GM21529 (cell line): ENCODE measurements around the gene OGFRL1.
"Not testable (repeated sequence)": the region's sequence is repeated elsewhere in the genome, so short reads cannot be mapped to it uniquely, and the experiment has no call there.

ENCODE experiments used
- ATAC-seq: cut with Tn5 transposase; IDR thresholded peaks from one replicate; pipeline ENCODE4 v1.9.1; 2021; ENCODE audit not compliant: unreplicated experiment

OGFRL1 gene

DNA sequence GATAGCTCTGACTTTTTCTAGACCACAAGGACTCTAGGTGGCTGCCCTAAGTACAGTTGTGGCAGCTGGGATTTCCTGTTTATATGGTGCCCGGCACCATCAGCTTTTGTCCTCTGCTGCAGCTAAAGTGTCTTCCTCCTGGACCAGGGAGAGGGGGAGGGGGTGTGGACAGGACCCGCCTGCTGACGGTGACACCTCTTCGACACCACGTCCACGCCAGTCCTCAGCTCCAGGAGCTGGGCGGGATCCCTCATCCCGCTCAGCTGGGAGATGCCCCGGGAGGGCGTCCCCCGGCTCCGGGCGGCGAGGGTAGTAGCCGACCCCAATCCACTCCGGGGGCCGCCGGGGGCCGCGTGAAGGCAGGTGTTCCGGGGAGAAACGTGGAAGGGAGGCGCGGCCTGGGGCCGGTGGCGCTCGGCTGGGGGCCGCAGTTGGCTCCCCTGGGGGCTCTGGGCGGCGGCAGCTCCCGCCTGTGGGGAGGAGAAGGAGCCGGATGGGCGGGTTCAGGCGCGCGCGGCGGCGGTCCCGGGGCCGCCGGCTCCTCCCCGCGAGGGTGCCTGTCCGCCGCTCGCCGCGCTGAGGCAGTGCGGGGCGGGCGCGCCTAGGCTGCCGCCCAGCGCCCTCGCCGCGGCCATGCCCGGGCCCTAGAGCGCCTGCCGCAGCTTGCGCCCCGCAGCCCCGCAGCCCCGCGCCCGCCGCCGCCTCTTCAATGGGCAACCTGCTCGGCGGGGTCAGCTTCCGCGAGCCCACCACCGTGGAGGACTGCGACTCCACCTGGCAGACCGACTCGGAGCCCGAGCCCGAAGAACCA lies at the start of gene OGFRL1:
Gene OGFRL1 (plus strand): TSS at position 584 of the 811 bp plus-strand sequence. CDS start 126 bp downstream, at position 710.
- ATAC-seq = peak; percentile 84

DNA sequence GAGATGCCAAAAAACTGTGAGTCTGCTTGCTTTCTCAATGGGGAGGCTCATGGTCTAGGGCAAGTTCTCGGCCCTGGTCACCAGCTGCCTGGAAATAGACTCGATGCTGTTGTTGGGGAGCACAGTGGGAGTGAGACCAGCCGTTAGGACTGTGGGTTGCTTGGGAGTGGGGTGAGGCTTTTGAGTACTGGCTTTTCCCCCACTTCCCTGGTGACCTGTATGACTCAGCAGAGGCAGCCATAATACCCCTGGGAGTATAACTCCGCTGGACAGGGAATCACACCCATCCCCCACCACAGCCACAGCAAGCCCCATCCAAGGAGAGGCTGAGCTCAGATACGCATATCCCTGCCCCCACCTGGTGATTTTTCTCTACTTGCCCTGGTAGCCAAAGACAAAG lies 48.9 kb upstream of the OGFRL1 start:
- ATAC-seq = no peak

DNA sequence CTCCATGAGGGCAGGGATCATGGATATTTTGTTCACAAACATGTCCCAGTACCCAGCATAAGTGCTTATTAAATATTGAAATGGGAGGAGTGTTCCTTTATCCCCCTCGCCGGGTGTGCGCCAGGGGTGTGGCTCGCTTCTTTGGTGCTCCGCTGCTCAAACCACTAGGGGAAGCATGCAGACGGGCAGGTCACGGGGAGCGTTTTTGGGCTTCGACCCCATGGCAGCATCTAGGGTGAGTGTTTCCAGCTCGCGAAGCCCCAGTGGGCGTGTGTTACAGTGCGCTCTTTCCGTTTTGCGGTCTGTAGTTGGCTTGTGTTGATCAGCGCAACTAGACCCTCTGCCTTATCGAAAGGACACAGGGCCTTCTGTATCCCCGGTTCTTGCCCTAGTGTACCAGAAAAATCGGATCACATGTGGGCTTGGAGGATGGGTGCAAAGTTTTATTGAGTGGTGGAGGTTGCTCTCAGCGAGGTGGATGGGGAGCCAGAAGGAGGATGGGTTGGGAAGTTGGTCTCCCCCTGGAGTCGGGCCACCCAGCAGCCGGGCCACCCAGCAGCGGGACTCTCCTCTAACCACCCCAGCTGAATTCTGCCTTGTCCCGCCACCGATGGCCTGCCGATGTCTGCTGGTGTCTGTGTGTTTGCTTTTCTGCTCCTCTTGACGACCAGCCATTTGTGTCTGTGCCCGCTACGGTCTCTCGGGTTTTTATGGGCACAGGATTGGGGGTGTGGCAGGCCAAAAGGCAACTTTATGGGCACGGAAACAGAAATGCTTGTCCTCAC lies 43.2 kb upstream of the OGFRL1 start:
- no peak for ATAC-seq

DNA sequence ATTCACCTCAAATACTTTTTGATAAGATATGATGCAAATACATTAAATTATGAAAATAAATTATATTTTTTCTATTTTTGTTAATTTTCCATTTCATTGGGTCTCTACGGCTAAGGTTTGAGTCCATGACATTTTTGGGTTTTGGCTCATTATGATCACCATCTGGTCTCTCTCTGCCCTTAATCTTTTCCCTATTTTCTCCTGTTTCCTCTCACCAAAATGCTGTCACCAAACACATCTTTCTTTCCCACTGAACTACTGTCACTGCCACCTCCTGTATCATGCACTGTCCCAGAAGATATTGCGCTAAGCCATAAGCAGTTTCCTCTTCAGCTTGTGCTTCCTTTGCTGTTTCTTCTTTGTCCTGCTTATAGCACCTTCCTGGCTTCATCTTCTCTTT lies 42.0 kb upstream of the OGFRL1 start:
- ATAC-seq = no peak

- ATAC-seq = peak; percentile 83
Measured at GRCh38 chr6:71248306-71248765, 40.3 kb upstream of the OGFRL1 start.

GRCh38 chr6:71248878-71249544 lies 39.6 kb upstream of the OGFRL1 start:
- no peak for ATAC-seq

GRCh38 chr6:71250099-71250602 lies 38.5 kb upstream of the OGFRL1 start:
- no peak for ATAC-seq

DNA sequence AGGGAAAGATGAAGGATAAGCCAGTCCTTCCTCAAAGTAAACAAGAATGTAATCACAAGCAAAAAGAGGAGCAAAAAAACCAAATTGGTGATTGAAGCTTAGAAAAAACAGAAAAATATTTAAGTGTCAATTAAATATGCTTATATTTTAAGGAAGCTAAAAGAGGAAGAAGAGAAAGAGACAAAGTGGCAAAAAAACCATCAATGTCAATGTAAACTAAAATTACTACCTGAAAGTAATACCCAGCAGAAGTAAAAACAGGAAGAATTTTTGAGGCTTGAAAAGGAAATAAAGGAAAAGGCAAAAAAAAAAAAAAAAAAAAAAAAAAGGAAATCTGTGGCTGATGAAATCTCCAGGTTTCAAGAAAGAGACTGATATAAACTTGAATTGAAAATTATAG lies 36.2 kb upstream of the OGFRL1 start:
- ATAC-seq = no peak

DNA sequence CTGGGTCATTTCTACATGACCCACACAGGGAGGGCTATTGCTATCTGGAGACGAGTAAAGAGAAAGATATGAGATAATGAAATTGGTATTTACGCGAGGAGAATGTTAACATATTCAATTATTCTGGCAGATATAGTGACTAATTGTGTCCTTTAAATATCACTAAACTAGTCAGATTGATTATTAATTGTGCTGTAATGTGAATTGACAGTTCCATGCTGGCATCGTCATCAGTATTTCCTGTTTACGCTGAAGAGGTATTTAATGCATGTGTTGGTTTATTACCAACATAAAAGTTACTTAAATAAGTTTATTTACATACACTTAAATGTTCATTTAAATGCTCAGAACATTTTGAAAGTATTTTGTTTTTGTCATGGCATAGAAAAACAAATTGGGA lies 35.7 kb upstream of the OGFRL1 start:
- ATAC-seq = no peak

- ATAC-seq = no peak
Measured at GRCh38 chr6:71254323-71254722, 34.3 kb upstream of the OGFRL1 start.

DNA sequence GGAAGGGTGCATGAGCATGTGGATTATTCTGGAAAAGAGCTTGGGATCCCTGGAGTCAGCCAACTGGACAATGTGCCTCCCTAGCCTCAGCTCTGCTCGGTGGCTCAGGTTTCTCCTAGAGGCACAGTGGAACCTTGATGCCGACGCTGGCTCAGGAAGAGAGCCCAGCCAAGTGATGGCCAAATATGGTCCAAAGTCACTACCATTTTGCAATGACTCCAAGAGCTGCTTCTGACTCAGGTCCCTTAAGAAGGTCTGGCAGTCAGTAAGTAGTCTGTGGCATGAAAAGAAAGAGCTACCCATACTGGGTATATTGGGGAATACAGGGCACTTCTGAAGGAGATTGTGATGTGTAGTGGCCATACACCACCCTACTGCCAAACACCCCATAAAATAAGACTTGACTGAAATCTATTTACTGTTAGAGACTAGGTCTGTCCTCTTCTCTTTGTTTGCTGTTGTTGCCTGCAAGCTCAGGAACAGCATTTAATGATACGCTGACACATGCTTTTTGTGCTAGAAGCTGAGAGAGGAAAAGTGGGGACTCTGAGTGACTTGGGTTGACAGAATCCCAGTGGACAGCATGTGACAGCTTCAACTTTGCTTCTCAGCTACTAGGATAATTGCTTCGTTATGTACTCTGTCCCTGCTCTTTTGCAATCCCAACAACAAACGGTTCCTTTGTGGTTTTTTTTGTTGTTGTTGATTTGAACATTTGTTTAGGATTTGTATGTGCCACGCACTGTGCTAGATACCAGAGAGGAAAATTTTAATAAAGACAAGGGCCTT lies 30.3 kb upstream of the OGFRL1 start:
- ATAC-seq = no peak

GRCh38 chr6:71259888-71260604 lies 28.6 kb upstream of the OGFRL1 start:
- no peak for ATAC-seq

DNA sequence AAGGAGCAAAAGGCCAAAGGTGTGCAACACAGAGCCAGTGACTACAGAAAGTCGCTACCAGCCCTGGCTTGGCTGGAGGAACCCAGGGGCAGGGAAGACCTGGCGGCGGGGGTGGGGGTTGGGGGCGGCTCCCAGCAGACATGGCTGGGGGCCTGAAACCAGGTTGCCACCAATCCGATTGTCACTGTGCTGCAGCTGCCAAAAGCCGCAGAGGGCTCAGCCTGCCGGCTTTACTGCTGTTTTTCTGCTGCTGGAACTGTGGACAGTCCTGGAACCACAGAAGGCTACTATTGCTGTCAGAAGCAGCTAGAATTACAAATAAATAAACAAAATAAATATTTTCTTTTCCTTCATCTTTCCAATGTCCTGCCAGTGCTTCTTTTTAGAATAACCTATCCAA lies 25.7 kb upstream of the OGFRL1 start:
- ATAC-seq = no peak

- ATAC-seq = not testable (repeated sequence)
Measured at GRCh38 chr6:71266392-71266791, 22.2 kb upstream of the OGFRL1 start.

DNA sequence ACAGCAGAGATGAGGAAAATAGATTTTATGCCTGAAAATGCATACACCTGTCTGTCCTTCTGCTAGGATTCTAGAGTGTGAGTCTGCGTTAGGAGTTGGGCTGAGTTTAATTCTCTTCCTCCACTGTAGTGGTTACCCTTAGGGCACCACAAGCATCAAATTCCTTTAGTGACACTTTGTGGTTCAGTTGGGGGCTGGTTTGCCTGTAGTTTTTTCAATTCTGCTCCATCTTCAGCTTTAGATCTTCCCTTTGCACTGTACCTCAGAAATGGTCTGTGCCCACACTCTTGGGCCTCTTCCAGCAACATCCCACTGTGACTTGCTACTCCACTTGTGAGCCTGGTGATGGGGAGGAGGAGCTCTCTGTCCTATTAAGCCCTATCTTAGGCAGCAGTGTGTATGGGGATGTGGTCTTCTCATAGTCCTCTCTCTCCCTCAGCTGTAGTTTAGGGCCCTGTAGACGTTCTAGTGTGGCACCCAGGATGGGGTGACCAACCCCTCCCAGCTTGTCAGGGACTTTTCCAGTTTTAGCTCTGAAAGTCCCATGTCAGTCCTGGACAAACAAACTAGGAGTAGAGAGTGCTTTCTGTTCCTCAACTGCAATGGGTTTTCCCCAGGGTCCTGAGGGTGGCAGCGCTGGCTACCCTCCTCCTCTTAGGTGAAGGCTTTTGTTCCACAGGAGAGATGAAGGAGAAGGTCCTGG lies 19.7 kb upstream of the OGFRL1 start:
- ATAC-seq = peak; percentile 88

DNA sequence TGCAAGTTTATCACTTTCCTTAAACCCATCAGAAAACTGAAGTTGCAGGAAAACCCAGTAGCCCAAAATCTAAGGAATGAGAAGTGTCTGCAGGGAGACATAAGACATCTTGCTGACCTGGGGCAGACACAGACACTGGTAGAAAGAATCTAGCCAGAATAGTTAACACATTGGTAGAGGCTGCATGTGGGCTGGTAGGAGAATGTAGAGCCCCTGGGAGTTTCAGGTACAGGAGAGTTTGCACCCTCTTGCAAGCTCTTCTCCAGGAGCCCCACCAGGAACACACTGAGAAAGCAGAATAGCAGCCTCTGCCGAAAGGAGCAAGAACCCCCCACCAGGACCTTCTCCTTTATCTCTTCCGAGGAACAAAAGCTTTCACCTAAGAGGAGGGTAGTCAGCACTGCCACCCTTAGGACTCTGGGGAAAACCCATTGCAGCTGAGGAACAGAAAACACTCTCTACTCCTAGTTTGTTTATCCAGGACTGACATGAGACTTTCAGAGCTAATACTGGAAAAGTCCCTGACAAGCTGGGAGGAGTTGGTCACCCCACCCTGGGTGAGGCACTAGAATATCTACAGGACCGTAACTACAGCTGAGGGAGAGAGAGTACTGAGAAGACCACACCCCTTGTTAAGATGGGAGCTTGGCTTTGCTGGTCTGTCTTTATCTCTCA lies 10.5 kb upstream of the OGFRL1 start:
- ATAC-seq = peak; percentile 65

DNA sequence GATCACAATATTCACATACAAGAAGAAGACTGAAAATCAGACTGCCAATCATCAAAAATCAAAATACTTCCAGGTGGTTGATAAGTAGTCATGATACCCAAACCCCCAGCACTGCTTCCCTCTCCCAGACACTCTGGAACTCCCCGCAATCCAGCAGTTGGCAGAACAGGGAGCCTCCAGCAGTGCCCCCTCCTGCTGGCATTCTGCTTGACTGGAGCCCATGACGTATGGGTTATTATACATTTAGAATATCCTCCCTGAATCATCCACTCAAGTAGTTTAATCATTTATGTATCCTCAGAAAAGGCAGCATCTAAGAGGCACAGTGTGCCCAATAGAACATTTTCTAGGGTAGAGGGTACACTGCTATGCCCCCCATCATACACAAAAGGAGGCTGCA lies 9.3 kb upstream of the OGFRL1 start:
- ATAC-seq = no peak

- ATAC-seq = no peak
Measured at GRCh38 chr6:71279740-71280139, 8.9 kb upstream of the OGFRL1 start.

- ATAC-seq = no peak
Measured at GRCh38 chr6:71280701-71281100, 7.9 kb upstream of the OGFRL1 start.
